IgD-negative memory B cell (primary cell): Measurements from ENCODE around the gene TAGLN. TPM values are rescaled to one million over a fixed set of nuclear protein-coding genes. Genes with fewer than 3 reads are reported as not detected.
"Not testable (repeated sequence)": the region's sequence is repeated elsewhere in the genome, so short reads cannot be mapped to it uniquely, and the experiment has no call there.

Experiments
- H3K27ac Mint-ChIP-seq, 3 donors: one replicate each; pipeline ENCODE4 v1.8.0; 2020 to 2022; ENCODE audit warnings: mild to moderate bottlenecking in 3 of 3, mixed read lengths in 3 of 3, moderate library complexity in 1 of 3
- H3K27me3 Mint-ChIP-seq: one replicate; pipeline ENCODE4 v1.8.0; 2021; ENCODE audit warnings: mixed read lengths
- H3K36me3 Mint-ChIP-seq: one replicate; pipeline ENCODE4 v1.8.0; 2020; ENCODE audit warnings: mild to moderate bottlenecking, mixed read lengths
- H3K4me1 Mint-ChIP-seq, 3 donors: one replicate each; pipeline ENCODE4 v1.8.0; 2020 to 2022; ENCODE audit warnings: mixed read lengths in 3 of 3, mild to moderate bottlenecking in 1 of 3
- H3K4me3 Mint-ChIP-seq, 4 donors: one replicate each; pipeline ENCODE4 v1.8.0; 2020 to 2022; ENCODE audit warnings: mild to moderate bottlenecking in 4 of 4, mixed read lengths in 4 of 4, moderate library complexity in 3 of 4
- H3K9me3 Mint-ChIP-seq, 3 donors: one replicate each; pipeline ENCODE4 v1.8.0; 2020 to 2021; ENCODE audit warnings: mixed read lengths in 3 of 3, mild to moderate bottlenecking in 1 of 3
- polyA plus RNA-seq: library from polyadenylated mRNA; unstranded; fragments of 300-500 nt; fragmentation: Illumina TruSeq; gene quantifications from one replicate; pipeline ENCODE4 v1.2.3, GENCODE V29; 2021

Gene TAGLN
- polyA plus RNA-seq, 1 donor from 2014 or later = 1.6 TPM

DNA sequence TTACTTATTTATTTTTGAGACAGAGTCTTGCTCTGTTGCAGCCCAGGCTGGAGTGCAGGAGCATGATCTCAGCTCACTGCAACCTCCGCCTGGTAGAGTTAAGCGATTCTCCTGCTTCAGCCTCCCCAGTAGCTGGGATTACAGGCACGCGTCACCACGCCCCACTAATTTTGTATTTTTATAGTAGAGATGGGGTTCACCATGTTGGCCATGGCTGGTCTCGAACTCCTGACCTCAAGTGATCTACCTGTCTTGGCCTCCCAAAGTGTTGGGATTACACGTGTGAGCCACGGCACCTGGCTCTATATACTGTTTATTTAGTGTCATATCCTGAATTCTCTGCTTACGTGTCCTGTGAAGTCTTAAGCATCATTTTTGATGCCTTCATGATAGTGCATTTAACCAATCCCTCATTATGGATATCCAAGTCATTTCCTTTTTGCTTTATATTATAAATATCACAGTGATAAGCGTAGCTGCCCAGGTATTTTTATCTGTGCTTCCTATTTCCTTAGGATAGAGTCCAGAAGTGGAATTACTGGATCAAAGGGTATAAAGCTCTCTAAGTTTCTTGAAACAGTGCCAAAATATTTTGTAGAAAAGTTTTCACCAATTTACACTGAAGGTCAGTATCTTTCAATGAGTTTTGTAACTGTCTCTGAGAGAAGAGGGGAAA lies 21.5 kb upstream of the TAGLN start:
- H3K27ac Mint-ChIP-seq = peak overlapping the region; percentile 89 to 98 (median 96)
- H3K36me3 Mint-ChIP-seq = no peaks in the 10 kb centered on the region
- no peaks in the 10 kb centered on the region for H3K9me3 Mint-ChIP-seq
- H3K27me3 Mint-ChIP-seq = no peaks in the 10 kb centered on the region
- H3K4me3 Mint-ChIP-seq = peak overlapping the region; percentile 55 to 99 (median 96)
- H3K4me1 Mint-ChIP-seq = peaks cover 24 to 27% (median 25%) of the 10 kb centered on the region in 3 donors

DNA sequence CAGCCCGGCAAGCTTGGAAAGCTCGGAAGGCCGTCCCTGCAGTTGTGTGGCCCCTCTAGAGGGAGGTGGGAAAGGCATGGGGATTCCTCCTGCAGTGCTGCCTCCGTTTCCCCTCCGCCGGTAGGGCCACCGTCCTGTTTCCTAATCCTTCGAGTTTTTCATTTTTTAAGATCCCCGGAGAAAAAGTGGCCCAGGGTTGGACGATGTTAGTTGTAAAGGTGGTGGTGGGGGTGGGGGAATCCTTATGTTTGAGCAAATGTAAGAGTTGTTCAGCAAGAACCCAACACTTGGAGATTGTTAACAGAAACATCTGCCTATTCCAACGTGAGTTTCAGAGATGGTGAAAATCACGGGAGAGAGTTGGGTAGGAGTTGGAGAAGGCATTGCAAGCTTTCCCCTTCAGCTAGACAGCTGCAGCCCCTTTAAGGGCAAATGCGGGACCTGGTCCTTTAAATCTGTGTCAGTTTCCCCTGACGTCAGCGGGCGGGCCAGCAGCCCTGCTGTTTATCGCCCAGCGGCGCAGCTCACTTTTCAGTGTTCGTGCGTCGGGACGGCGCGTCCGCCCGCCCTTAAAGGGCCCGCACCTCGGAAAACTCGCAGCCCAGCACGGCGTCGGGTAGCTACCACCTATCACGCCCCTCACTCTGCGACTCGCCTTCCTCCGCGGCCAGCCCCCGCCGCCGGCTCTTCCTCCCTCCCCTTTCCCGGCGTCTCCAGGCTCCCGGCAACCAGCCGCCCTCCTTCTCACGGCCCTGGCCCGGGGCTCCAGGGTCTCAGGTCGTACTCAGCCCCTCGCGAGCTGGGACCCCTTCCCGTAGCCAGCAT lies 20.7 kb upstream of the TAGLN start, which contains the start of gene SIDT2:
Gene SIDT2 (plus strand): TSS at position 534 of the 825 bp plus-strand sequence. CDS start 521 bp downstream, outside the sequence.
- H3K4me3 Mint-ChIP-seq = peak within 1 kb of the TSS; percentile 96 to 99 (median 98)
- no peaks in the 10 kb centered on the region for H3K36me3 Mint-ChIP-seq
- peak within 1 kb of the TSS; percentile 89 to 98 (median 96) for H3K27ac Mint-ChIP-seq
- H3K4me1 Mint-ChIP-seq = peaks cover 24 to 27% (median 25%) of the 10 kb centered on the region in 3 donors
- H3K9me3 Mint-ChIP-seq = no peaks in the 10 kb centered on the region
- H3K27me3 Mint-ChIP-seq = no peaks in the 10 kb centered on the region

- Mint-ChIP-seq H3K4me1 (peaks cover 26 to 35% (median 27%) of the 10 kb centered on the region in 3 donors), H3K4me3 (peak overlapping the region; percentile 96 to 99 (median 98)), H3K36me3 (no peaks in the 10 kb centered on the region), H3K27me3 (no peaks in the 10 kb centered on the region), H3K9me3 (no peaks in the 10 kb centered on the region), H3K27ac (peak overlapping the region; percentile 89 to 98 (median 94))
Measured at GRCh38 chr11:117179048-117179999, 19.8 kb upstream of the TAGLN start.

DNA sequence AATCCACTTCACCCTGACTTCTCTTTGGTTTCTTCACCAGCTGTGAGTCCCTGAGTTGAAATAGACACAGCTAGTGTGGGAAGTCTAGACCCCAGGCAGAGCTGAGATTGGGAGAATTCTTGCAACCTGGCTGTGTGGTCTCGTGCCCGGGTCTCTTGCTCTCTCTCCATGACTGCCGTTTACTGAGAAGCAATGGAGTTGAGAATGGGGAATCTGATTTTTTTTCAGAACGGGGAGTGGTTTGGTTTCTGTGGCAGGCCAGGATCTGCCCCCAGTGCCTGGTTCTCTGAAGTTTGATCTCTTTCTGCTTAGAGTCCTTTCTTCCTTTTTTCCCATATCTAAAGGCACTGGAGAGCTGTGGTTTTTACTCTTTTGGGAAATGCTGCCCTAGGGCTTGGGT lies 19.1 kb upstream of the TAGLN start:
- Mint-ChIP-seq H3K4me3 (peak overlapping the region; percentile 96 to 99 (median 98)), H3K27me3 (no peaks in the 10 kb centered on the region), H3K36me3 (no peaks in the 10 kb centered on the region), H3K27ac (peak overlapping the region; percentile 89 to 98 (median 94)), H3K4me1 (peaks cover 26 to 37% (median 27%) of the 10 kb centered on the region in 3 donors), H3K9me3 (no peaks in the 10 kb centered on the region)

GRCh38 chr11:117180661-117181585 lies 18.2 kb upstream of the TAGLN start:
- H3K4me3 Mint-ChIP-seq = peak overlapping the region; percentile 96 to 99 (median 98)
- H3K27ac Mint-ChIP-seq = peak overlapping the region; percentile 78 to 98 (median 89)
- H3K27me3 Mint-ChIP-seq = no peaks in the 10 kb centered on the region
- H3K9me3 Mint-ChIP-seq = no peaks in the 10 kb centered on the region
- no peaks in the 10 kb centered on the region for H3K36me3 Mint-ChIP-seq
- H3K4me1 Mint-ChIP-seq = peaks cover 30 to 41% (median 31%) of the 10 kb centered on the region in 3 donors

DNA sequence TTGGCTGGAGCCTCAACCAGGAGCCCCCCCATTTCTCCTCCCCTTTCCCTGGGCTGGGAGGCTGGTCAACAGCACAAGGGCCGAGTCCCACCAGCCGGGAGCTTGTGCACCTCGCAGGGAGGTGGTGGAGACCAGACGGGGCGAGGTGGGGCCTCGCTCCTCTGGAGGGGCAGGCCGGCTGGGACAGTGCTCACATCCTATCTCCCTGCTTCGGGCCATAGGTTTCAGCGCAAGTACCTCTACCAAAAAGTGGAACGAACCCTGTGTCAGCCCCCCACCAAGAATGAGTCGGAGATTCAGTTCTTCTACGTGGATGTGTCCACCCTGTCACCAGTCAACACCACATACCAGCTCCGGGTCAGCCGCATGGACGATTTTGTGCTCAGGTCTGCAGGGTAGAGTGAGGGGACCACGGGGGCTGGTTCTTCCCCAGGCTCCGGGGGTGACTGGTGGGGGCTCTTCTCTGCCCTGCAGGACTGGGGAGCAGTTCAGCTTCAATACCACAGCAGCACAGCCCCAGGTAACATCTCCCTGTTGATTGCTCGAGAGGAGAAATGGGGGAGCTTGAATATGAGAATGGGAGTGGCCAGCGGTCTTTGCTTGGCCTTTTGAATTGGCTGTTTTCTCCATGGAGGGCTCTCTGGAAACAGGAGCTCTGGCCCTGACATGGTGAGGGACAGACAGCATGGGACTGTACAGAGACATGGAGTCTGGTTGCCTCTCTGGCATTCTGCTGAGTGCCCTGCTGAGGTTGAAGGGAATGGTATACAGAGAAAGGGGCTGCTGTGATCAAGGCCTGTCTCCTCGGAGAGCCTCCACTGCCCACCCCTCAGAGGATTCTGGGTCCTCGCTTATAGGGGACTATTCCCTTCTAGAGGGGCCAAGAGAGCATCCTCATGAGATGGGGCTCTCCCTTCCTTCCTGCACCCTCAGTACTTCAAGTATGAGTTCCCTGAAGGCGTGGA lies 17.3 kb upstream of the TAGLN start:
- peaks cover 37 to 43% (median 38%) of the 10 kb centered on the region in 3 donors for H3K4me1 Mint-ChIP-seq
- H3K9me3 Mint-ChIP-seq = no peaks in the 10 kb centered on the region
- H3K27ac Mint-ChIP-seq = peak overlapping the region in 2 of 3 donors; percentile 89 to 98
- peak overlapping the region in 1 of 4 donors; percentile 96 for H3K4me3 Mint-ChIP-seq
- peaks cover 1% of the 10 kb centered on the region for H3K36me3 Mint-ChIP-seq
- H3K27me3 Mint-ChIP-seq = no peaks in the 10 kb centered on the region

DNA sequence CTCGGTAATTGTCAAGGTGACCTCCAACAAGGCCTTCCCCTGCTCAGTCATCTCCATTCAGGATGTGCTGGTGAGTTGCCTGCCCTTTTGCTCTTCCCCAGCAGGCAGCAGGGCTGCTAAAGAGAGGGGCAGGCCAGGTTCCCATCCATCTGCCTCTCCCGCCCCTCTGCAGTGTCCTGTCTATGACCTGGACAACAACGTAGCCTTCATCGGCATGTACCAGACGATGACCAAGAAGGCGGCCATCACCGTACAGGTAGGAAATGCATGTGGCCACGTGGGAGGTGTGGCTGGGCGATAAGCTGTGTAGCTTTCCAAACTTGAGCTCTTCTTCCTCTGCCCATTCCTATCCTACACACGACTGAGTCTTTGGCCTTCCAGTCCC lies 16.6 kb upstream of the TAGLN start:
- H3K27me3 Mint-ChIP-seq = no peaks in the 10 kb centered on the region
- peak overlapping the region in 2 of 4 donors; percentile 67 to 80 for H3K4me3 Mint-ChIP-seq
- peaks cover 6% of the 10 kb centered on the region for H3K36me3 Mint-ChIP-seq
- H3K4me1 Mint-ChIP-seq = peaks cover 42 to 49% (median 43%) of the 10 kb centered on the region in 3 donors
- peak overlapping the region; percentile 36 to 85 (median 60) for H3K27ac Mint-ChIP-seq
- no peaks in the 10 kb centered on the region for H3K9me3 Mint-ChIP-seq

DNA sequence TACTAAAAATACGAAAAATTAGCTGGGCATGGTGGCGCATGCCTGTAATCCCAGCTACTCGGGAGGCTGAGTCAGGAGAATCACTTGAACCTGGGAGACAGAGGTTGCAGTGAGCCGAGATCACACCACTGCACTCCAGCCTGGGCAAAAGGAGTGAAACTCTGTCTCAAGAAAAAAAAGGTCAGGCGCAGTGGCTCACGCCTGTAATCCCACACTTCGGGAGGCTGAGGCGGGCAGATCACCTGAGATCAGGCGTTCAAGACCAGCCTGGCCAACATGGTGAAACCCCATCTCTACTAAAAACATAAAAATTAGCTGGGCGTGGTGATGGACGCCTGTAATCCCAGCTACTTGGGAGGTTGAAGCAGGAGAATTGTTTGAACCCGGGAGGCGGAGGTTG lies 16.0 kb upstream of the TAGLN start:
- H3K4me3 Mint-ChIP-seq = peak overlapping the region in 1 of 4 donors; percentile 80
- not testable (repeated sequence) for H3K27me3 Mint-ChIP-seq, H3K36me3 Mint-ChIP-seq, H3K9me3 Mint-ChIP-seq
- H3K4me1 Mint-ChIP-seq = peaks cover 38 to 48% (median 43%) of the 10 kb centered on the region in 3 donors
- H3K27ac Mint-ChIP-seq = peak overlapping the region; percentile 36 to 60 (median 39)

DNA sequence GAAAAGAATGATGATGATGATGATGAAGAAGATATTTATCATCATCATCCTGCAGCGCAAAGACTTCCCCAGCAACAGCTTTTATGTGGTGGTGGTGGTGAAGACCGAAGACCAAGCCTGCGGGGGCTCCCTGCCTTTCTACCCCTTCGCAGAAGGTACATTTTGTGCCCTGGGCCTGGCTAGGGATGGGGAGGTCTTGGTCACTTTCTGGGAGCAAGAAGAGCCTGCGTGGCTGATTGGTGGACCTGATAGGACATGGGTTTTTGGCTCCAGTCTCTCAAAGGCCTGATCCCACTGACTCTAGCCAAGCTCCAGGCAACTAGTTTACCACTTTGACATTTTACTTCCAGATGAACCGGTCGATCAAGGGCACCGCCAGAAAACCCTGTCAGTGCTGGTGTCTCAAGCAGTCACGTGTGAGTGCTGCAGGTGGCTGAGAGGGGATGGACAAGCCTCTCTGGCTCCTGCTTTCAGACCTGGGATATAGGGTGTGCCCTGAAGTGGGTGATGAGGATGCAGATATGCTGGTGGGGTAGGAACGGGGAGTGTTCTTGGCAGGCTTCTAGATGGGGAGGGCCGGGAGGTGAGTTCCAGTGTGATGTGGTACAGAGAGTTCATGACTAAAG lies 15.3 kb upstream of the TAGLN start:
- H3K36me3 Mint-ChIP-seq = peaks cover 6% of the 10 kb centered on the region
- no peaks in the 10 kb centered on the region for H3K27me3 Mint-ChIP-seq
- peak overlapping the region in 2 of 3 donors; percentile 80 to 82 for H3K27ac Mint-ChIP-seq
- H3K4me3 Mint-ChIP-seq = peak overlapping the region in 1 of 4 donors; percentile 69
- H3K4me1 Mint-ChIP-seq = peaks cover 35 to 47% (median 44%) of the 10 kb centered on the region in 3 donors
- no peaks in the 10 kb centered on the region for H3K9me3 Mint-ChIP-seq

- Mint-ChIP-seq H3K36me3 (peaks cover 14% of the 10 kb centered on the region), H3K27me3 (no peaks in the 10 kb centered on the region), H3K4me1 (peaks cover 39 to 45% (median 43%) of the 10 kb centered on the region in 3 donors), H3K4me3 (peak overlapping the region; percentile 2 to 77 (median 68)), H3K27ac (peak overlapping the region; percentile 92 to 99 (median 97)), H3K9me3 (no peaks in the 10 kb centered on the region)
Measured at GRCh38 chr11:117185736-117186430, 13.3 kb upstream of the TAGLN start.

- H3K36me3 Mint-ChIP-seq = peaks cover 14% of the 10 kb centered on the region
- H3K9me3 Mint-ChIP-seq = no peaks in the 10 kb centered on the region
- peak overlapping the region in 3 of 4 donors; percentile 2 to 77 (median 70) for H3K4me3 Mint-ChIP-seq
- peak overlapping the region in 2 of 3 donors; percentile 99 for H3K27ac Mint-ChIP-seq
- H3K4me1 Mint-ChIP-seq = peaks cover 34 to 40% (median 38%) of the 10 kb centered on the region in 3 donors
- no peaks in the 10 kb centered on the region for H3K27me3 Mint-ChIP-seq
Measured at GRCh38 chr11:117186431-117186761, 12.8 kb upstream of the TAGLN start.

GRCh38 chr11:117187007-117187406 lies 12.2 kb upstream of the TAGLN start:
- peak overlapping the region; percentile 93 to 99 (median 99) for H3K27ac Mint-ChIP-seq
- H3K9me3 Mint-ChIP-seq = no peaks in the 10 kb centered on the region
- peaks cover 34 to 41% (median 37%) of the 10 kb centered on the region in 3 donors for H3K4me1 Mint-ChIP-seq
- H3K4me3 Mint-ChIP-seq = peak overlapping the region in 3 of 4 donors; percentile 70 to 81 (median 77)
- H3K36me3 Mint-ChIP-seq = peaks cover 14% of the 10 kb centered on the region
- no peaks in the 10 kb centered on the region for H3K27me3 Mint-ChIP-seq
